Fibroblast of gingiva (primary cell): ENCODE results near the gene PDP2.

Source experiments
- DNase-seq: peaks from one replicate; pipeline ENCODE4 v3.0.0-alpha.2; 2011; ENCODE audit warnings: low read depth

The PDP2 gene

DNA sequence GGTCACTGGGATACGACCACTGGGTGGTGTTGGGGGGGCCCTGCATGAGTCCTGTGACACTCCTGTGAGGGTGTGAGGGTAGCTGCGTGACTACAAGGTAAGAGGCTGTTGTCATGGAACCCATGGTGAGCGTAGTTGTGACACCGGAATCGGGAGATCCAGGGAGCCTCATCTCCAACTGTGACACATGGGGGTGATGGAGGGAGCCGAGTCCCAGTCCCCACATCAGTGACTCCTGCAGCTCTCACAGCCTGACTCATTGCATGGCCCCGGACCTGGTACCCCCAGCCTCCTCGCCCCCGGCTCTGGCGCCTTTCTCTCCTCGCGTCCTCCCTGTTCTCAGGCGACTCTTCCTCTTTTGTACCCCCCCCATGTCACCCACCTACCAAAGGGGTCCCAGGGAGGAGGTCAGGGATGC, 24.1 kb downstream of the PDP2 start:
- no peak for DNase-seq

DNA sequence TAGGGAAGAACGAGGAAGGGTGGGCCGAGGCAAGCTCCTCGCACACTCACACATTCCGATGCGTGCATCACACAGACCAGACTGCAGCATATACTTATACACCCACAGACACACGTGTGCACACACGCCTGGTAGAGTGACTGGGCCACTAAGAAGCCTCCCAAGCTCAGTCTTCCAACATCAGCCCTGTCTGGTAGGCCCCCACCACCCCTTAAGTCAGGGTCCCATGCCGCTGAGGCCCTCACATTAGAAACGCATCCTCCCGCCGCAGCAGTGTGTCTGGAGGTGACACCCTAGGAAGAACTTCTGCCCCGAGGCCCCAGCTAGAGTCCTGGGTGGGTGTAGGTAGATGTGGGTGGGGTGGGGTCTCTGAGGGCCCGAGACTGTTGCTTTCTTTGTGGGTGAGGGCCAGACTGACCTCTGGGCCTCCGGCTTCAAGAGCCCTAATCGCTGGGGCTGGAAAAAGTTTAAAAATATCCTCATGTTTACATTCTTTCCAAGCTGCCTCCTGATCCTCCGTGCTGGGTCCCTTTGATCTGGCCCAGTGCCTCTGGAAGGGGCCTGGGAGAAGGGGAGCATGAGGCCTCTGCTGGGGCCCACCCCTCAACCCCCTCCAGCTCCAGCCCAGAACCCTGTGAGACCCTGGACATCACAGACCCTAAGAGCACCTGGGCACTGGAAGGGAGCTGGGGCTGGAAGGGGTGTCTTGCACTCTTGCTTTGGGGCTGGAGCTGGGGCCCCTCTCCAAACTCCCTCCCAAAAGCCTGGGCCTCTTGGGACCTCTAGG, 24.7 kb downstream of the PDP2 start:
- no peak for DNase-seq

DNA sequence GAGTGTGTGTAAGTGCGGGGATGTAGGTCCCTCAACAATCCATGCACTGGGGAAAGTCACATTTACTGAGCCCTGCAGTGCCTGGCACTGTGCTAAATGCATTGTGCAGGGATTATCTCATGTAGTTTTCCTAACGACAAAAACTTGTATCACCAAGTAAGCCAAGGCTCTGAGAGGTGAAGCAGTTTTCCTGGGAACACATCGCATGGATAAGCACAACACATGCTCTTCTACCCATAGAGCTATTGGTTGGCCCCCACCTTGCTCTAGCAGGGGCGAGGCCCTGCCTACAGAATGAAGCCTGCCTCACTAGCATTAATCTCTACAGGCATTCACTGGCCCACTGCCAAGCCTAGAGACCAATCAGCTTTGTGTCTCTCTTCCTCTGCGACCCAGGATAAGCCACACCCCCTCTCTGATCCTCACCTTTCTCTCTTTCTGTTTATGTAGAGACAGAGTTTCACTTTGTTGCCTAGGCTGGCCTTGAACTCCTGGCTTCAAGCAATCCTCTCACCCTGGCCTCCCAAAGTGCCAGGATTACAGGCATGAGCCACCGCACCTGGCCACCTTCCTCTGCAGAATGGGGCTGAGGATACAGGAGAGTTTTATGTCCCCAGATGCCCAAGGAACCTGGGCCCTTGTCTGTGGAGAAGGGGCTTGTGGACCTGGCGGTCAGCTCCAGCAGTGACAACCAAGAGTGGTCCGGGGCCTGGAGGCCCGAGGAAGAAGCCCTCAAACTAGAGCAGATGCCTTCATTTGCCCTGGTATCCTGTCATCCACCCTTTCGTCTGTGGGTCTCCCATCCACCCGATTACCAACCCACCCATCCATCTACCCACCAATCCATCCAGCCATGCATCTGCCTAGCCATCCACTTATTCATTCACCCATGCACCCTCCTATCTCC, 25.6 kb downstream of the PDP2 start:
- DNase-seq = no peak

- no peak for DNase-seq
Observed at GRCh38 chr16:66906916-66907836, 26.9 kb downstream of the PDP2 start.

DNA sequence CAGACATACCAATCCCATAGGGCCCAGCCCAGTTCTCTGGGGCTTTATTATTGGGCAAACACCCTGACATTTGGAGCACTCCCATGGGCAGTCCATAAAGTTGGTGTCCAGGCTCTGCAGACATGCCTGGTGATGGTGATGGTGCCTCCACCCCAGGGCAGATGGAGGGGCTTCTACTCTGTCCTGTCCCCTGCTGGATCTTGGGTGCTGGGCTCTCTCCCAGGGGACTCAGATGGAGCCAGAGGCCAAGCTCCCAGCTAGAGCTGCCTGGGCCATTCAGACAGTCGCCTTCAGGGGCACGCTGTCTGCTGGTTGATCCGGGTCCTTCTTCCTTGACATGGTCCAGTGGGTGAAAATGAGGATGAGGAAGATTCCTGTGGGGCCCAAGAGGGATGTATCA, 27.8 kb downstream of the PDP2 start:
- DNase-seq = no peak

- no peak for DNase-seq
Observed at GRCh38 chr16:66908762-66909559, 28.6 kb downstream of the PDP2 start.

- no peak for DNase-seq
Observed at GRCh38 chr16:66910175-66910940, 30.0 kb downstream of the PDP2 start.

GRCh38 chr16:66911112-66911511, 30.8 kb downstream of the PDP2 start:
- DNase-seq = no peak

DNA sequence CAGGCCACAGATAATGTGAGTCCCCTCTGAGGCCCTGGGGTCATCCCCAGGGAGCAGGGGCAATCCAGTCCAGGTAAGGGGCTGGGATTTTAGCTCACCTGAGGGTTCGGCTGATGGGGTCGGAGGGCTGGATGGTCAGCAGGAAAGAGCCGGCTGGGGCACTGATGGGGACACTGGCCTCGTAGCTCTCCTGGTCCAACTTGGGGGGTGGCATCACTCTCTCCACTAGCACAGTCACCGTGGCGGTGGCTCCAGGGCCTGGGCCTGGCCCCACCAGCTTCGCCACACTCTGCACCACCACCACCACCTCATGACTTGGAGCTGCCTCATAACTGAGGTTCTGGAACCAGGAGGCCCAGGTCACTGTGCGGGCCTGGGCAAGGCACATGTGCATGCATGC, 31.5 kb downstream of the PDP2 start:
- DNase-seq = no peak

DNA sequence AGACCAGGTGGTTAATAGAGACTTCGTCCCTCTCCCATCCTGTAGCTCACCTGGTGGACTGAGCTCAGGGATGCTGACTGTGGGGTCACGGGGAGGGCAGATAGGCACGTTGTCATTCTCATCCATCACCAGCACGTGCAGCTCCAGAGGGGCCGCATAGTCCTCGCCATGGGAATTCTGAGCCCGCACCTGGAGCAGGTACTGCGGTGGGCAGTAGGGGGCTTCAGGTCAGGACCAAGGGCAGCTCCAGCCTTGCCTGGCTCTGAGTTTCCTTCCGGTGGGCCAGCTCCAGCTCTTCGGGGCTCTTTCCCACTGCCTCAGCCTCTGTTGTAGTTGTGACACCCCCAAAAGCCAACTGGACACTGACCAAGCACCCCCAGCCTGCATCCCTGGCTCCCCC, 32.8 kb downstream of the PDP2 start:
- no peak for DNase-seq

- DNase-seq = no peak
Observed at GRCh38 chr16:66913711-66914110, 33.4 kb downstream of the PDP2 start.

DNA sequence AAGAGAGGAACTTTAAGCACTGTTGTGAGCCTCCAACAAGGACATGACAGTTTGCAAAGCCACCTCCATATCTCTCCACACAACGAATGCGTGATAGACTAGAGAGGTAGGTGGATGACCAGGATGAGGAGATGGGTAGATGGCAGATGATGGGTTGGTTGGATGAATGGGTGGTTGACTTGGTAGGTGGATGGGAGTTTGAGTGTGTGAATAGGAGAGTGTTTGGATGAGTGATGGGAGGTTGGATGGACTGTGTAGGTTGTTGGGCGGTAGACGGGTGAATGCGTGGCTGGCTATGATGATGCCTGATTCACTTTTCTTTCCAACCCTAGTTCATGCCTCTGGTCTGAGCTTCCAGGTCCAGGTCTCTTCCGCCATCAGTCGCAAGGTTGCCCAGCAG, 34.2 kb downstream of the PDP2 start:
- no peak for DNase-seq

GRCh38 chr16:66915041-66915440, 34.7 kb downstream of the PDP2 start:
- DNase-seq = no peak

- no peak for DNase-seq
Observed at GRCh38 chr16:66916518-66916917, 36.2 kb downstream of the PDP2 start.

DNA sequence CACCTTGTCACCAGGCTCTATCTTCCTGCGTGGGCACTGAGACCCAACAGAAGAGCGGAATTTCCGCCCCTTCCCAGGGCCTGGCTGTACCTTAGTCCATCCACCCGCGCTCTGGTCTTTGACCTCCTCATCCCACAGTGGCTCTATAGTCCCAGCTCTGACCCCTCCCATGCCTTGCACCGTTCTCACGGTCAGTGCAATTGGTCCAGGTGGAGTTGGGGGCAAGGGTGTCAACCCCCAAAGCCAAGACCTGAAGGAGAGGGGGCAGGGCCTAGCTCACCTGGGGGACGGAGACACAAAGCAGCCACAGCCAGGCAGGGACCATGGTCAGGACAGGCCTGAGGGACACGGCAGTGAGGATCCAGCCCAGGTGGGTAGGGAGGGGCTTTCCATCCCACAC, 37.4 kb downstream of the PDP2 start:
- DNase-seq = no peak

DNA sequence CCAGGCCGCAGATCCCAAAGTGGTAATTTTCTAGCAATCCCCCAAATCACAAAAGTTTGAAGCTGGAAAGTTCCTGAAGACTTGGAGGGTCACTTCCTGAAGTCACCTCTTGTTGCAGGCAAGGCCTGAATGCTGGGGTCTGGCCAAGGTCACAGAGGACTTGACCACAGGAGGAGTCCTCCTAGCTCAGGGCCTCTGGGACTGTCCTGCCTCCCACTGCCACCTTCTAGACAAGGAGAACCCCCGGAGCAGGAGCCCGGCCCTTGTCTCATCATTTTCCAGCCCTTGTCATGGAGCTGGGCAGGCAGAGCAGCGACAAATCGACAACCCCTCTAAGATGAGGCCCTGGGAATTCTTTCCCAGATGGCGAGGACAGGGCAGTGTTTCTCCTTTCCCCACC, 38.0 kb downstream of the PDP2 start:
- DNase-seq = no peak

DNA sequence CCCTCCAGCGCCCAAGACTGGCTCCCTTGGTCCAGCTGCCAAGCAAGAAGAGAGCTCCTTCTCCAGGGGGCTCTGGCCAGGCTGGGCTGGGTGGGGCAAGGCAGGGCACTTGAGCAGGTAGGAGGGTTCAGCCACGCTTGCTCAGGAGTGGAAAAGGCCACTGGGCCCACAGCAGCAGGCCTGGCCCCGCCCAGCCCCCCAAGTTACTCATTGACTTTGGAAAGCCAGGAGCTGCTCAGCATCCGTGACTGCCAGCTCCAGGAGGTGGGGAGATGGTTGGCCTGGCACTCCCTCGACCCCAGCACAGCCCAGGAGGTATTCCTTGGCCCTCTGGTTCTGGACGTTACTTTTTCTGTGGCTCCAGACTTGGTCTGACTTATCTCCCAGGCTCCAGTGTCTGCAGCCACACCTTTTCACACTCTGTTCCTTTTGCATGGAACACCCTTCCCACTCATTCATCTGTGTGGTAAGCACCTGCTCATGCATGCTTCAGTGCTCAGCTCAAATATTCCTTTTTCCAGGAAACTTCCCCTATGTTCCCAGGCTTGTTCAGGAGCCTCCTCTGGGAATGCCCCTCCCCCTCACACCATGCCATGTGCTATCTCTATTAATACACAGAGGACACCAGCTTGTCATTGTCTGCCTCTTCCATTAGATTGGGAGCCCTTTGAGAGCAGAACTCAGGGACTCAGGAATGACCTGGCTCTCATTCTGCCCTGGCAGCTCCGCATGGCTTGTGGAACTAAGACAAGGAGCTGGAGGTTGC, 38.7 kb downstream of the PDP2 start, which contains the start of gene CDH16:
Gene CDH16, minus strand, starts transcription at position 83 of the 766 bp plus-strand sequence. CDS start 820 bp downstream, outside the sequence.
- DNase-seq = no peak

GRCh38 chr16:66919569-66920298, 39.4 kb downstream of the PDP2 start:
- DNase-seq = no peak

DNA sequence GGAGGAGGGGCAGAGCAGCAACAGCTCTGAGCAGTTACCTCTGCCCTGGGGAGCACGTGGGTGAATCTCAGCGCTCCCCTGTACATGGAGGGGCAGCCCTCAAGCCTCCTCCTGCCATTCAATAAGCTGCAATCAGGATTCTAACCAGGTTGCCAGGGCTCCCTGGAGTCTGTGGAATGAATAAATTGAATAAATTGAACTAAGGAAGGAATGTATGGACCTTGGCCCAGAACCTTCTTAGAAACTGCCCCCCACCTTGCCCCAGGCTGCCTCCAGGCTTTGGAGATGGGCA, 39.9 kb downstream of the PDP2 start:
- DNase-seq = no peak
